Upper lobe of right lung (tissue), 1 donor: ENCODE results near the gene CSN3. TPM values are rescaled to one million over a fixed set of nuclear protein-coding genes. Genes with fewer than 3 reads are reported as not detected.

Experiments used
- ATAC-seq: fragments of 200-7000 bp; cut with Tn5 transposase; one replicate; pipeline ENCODE4 v1.9.1; 2020; ENCODE audit warnings: mild to moderate bottlenecking, moderate library complexity
- DNase-seq: peaks from one replicate; pipeline ENCODE4 v3.0.0-alpha.2; 2020
- H3K27ac ChIP-seq: fragments of 200-600 bp; one replicate; pipeline ENCODE4 v1.8.0; 2022
- H3K27me3 ChIP-seq: fragments of 200-600 bp; one replicate; pipeline ENCODE4 v1.8.0; 2022; ENCODE audit warnings: mild to moderate bottlenecking
- H3K36me3 ChIP-seq: fragments of 200-600 bp; one replicate; pipeline ENCODE4 v1.8.0; 2022
- H3K4me1 ChIP-seq: fragments of 200-600 bp; one replicate; pipeline ENCODE4 v1.8.0; 2022
- H3K4me3 ChIP-seq: fragments of 200-600 bp; one replicate; pipeline ENCODE4 v1.8.0; 2022; ENCODE audit warnings: mild to moderate bottlenecking
- H3K9me3 ChIP-seq: fragments of 200-600 bp; one replicate; pipeline ENCODE4 v1.8.0; 2022
- intact Hi-C: fragments of 100-400 bp; cut with DNase I; formaldehyde crosslinking; loops from one replicate; pipeline ENCODE4 v1.11.0; 2022
- total RNA-seq: library from RNA; stranded (reverse); fragmentation: NEBNext Ultra II Directional; extraction: Animal tissue kit (Norgen Biotek cat#: 25700); gene quantifications from one replicate; pipeline ENCODE4 v1.2.1, GENCODE V29; 2021
- TF ChIP-seq, protein P1 (sequence below): fragments of 200-600 bp; IDR thresholded peaks from one replicate; pipeline ENCODE4 v1.8.0; 2022; ENCODE audit warnings: antibody characterized with exemption
- donor health status: DM: no; HTN: yes; CAD: no; lungs with severe emphysema.

The CSN3 gene
- total RNA-seq, 1 donor from 2014 or later = not detected

DNA sequence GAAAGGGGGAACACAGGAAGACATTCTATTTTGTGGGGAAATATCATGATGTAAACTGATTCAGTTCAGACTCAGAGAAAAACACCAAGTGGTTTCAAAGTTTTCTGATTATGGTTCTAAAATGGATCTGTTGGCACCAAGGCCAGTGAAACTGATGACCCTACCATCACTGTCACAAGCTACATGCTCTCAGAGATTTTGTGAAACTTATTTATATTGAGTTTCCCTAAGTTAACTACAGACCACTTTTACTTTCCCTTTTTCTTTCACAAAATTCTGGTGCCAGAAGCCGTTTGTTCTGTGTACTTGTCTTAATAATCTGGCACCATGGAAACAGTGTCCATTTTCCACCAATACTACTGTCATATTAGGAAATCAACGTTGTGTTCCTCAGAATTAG lies 48.9 kb downstream of the CSN3 start:
- no peaks in the 10 kb centered on the region for H3K36me3 ChIP-seq
- no peaks in the 10 kb centered on the region for H3K4me1 ChIP-seq
- ATAC-seq (no peak), DNase-seq (no peak)
- H3K27me3 ChIP-seq = no peaks in the 10 kb centered on the region
- TF ChIP-seq, protein P1, sequence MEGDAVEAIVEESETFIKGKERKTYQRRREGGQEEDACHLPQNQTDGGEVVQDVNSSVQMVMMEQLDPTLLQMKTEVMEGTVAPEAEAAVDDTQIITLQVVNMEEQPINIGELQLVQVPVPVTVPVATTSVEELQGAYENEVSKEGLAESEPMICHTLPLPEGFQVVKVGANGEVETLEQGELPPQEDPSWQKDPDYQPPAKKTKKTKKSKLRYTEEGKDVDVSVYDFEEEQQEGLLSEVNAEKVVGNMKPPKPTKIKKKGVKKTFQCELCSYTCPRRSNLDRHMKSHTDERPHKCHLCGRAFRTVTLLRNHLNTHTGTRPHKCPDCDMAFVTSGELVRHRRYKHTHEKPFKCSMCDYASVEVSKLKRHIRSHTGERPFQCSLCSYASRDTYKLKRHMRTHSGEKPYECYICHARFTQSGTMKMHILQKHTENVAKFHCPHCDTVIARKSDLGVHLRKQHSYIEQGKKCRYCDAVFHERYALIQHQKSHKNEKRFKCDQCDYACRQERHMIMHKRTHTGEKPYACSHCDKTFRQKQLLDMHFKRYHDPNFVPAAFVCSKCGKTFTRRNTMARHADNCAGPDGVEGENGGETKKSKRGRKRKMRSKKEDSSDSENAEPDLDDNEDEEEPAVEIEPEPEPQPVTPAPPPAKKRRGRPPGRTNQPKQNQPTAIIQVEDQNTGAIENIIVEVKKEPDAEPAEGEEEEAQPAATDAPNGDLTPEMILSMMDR = no peak
- intact Hi-C loops = no loop called here
- H3K4me3 ChIP-seq = no peak overlapping the region
- no peak overlapping the region for H3K27ac ChIP-seq
- H3K9me3 ChIP-seq = no peaks in the 10 kb centered on the region

DNA sequence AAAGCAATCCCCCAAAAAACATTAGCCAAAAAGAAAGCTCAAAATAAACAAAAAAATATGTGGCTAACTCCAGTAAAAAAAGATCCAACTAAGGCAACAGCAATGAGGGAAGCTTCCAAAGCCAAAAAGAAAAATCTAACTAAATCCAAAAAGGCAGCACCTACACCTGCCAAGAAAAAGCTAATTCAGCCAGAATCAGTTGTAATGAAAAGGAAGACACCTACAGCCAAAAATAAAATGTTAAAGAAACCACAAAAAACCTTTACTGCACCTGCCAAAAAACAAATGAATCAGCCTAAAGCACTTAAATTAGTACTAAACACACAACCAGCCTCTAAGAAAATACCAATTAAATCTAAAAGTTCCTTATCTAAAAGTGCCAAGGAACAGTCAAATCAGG lies 55.2 kb downstream of the CSN3 start:
- intact Hi-C loops = no loop called here
- H3K36me3 ChIP-seq = no peaks in the 10 kb centered on the region
- H3K27ac ChIP-seq = no peak overlapping the region
- ATAC-seq (no peak), DNase-seq (no peak)
- no peaks in the 10 kb centered on the region for H3K4me1 ChIP-seq
- no peak overlapping the region for H3K4me3 ChIP-seq
- no peaks in the 10 kb centered on the region for H3K27me3 ChIP-seq
- TF ChIP-seq, protein P1 = no peak
- H3K9me3 ChIP-seq = no peaks in the 10 kb centered on the region

DNA sequence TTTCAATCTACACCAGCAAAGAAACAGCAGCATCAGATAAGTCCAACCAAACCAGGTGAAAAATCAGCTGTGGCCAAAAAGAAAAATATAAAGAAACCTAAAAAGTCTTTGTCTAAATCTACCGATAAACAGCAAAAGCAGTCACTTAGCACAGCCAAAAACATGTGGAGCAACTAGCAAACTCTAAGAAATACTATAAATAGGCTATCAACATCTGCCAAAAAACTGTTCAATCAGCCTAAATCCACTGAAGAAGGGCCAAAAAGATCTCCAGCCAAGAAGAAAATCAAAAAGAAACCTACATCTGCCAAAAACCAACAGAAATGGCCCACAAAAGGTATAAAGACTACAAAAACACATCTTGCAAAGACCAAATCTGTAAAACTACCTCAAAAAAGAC lies 55.7 kb downstream of the CSN3 start:
- TF ChIP-seq, protein P1 = no peak
- H3K4me3 ChIP-seq = no peak overlapping the region
- H3K27ac ChIP-seq = no peak overlapping the region
- no peak for ATAC-seq
- H3K27me3 ChIP-seq = no peaks in the 10 kb centered on the region
- no peaks in the 10 kb centered on the region for H3K9me3 ChIP-seq
- H3K4me1 ChIP-seq = no peaks in the 10 kb centered on the region
- H3K36me3 ChIP-seq = no peaks in the 10 kb centered on the region
- intact Hi-C loops = no loop called here
- DNase-seq = no peak

DNA sequence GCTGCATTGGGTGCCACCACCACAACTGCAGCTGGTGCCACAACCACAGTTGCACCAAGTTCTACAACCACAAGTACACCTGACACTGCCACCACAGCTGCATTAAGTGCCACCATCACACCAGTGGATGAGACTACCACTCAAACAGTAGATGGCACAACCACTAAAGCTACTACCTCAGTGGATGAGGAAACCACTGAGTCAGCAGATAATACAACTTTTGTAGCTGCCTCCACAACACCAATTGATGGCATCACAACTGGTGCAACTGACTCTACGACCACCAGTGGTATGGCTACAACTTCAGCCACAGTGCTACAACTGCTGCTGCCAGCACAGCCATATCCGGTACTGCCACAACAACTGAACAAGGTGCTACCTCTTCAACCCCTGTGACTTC lies 57.2 kb downstream of the CSN3 start:
- H3K27me3 ChIP-seq = no peaks in the 10 kb centered on the region
- intact Hi-C loops = no loop called here
- TF ChIP-seq, protein P1 = no peak
- DNase-seq = no peak
- no peak for ATAC-seq
- H3K4me1 ChIP-seq = no peaks in the 10 kb centered on the region
- H3K27ac ChIP-seq = no peak overlapping the region
- no peak overlapping the region for H3K4me3 ChIP-seq
- no peaks in the 10 kb centered on the region for H3K36me3 ChIP-seq
- no peaks in the 10 kb centered on the region for H3K9me3 ChIP-seq

DNA sequence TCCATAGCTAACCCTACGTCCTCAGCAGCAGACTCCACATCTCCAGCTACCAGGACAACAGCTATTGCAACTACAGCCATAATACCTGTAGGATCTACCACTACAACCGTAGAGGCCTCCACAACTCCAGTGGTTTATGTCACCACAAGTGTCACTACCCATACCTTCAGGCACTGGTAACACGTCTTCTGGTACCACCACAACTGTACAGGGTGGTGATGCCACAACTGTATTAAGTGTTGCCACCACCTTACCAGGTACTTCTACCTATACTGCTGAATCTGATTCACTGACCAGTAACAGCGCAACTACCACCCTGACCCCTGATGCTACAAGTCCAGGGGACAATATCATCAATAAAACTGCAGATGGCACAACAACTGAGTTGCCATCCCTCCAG lies 57.8 kb downstream of the CSN3 start:
- DNase-seq (no peak), ATAC-seq (no peak)
- Histone ChIP-seq H3K4me3 (no peak overlapping the region), H3K4me1 (no peaks in the 10 kb centered on the region), H3K27ac (no peak overlapping the region), H3K27me3 (no peaks in the 10 kb centered on the region), H3K36me3 (no peaks in the 10 kb centered on the region), H3K9me3 (no peaks in the 10 kb centered on the region)
- intact Hi-C loops = no loop called here
- TF ChIP-seq, protein P1 = no peak

Other genes starting within 250 kb of the CSN3 start
- not detected for gene STATH, start 246.6 kb upstream of the CSN3 start, total RNA-seq
- gene HTN3, start 214.1 kb upstream of the CSN3 start, total RNA-seq = not detected
- not detected for gene HTN1, start 192.2 kb upstream of the CSN3 start, total RNA-seq
- gene PRR27, start 88.4 kb upstream of the CSN3 start, total RNA-seq = not detected
- gene ODAM, start 46.9 kb upstream of the CSN3 start, total RNA-seq = 2.8 TPM
- not detected for gene FDCSP, start 16.5 kb upstream of the CSN3 start, total RNA-seq
- gene CABS1, start 92.4 kb downstream of the CSN3 start, total RNA-seq = not detected
- not detected for gene SMR3A, start 118.2 kb downstream of the CSN3 start, total RNA-seq
- not detected for gene SMR3B, start 140.5 kb downstream of the CSN3 start, total RNA-seq
- gene OPRPN, start 155.3 kb downstream of the CSN3 start, total RNA-seq = not detected
- gene MUC7, start 229.6 kb downstream of the CSN3 start, total RNA-seq = not detected